Tibial nerve (tissue), 4 donors: Measurements from ENCODE around the gene ATP5F1A. TPM values are rescaled to one million over a fixed set of nuclear protein-coding genes. Genes with fewer than 3 reads are reported as not detected.
"Not testable (repeated sequence)": the region's sequence is repeated elsewhere in the genome, so short reads cannot be mapped to it uniquely, and the experiment has no call there.

Experiments
- DNase-seq, 2 donors: peaks; one replicate each; pipeline ENCODE4 v3.0.0-alpha.2; 2019; ENCODE audit warnings: low spot score in 2 of 2
- H3K27ac ChIP-seq, 4 donors: fragments of 200-600 bp; sonication (generic) in 3 of 4; one replicate each; pipeline ENCODE4 v1.5.1; 2017 to 2019; ENCODE audit warnings: mild to moderate bottlenecking in 1 of 4
- H3K27me3 ChIP-seq, 2 donors: fragments of 200-600 bp; sonication (generic) in 1 of 2; one replicate each; pipeline versions ENCODE4 v1.5.1 to v1.6.0; 2017 to 2019
- H3K36me3 ChIP-seq, 3 donors: fragments of 200-600 bp; sonication (generic); one replicate each; pipeline ENCODE4 v1.5.1; 2018 to 2019
- H3K4me1 ChIP-seq, 4 donors: fragments of 200-600 bp; sonication (generic) in 3 of 4; one replicate each; pipeline ENCODE4 v1.5.1; 2017 to 2019
- H3K4me3 ChIP-seq, 4 donors: fragments of 200-600 bp; sonication (generic) in 3 of 4; one replicate each; pipeline ENCODE4 v1.5.1; 2017 to 2019; ENCODE audit warnings: mild to moderate bottlenecking in 1 of 4, moderate library complexity in 1 of 4
- H3K9me3 ChIP-seq, 4 donors: fragments of 200-600 bp; sonication (generic) in 3 of 4; one replicate each; pipeline ENCODE4 v1.5.1; 2017 to 2019
- EP300 ChIP-seq, 2 donors: sonication (generic); formaldehyde crosslinking; IDR thresholded peaks; one replicate each; pipeline ENCODE4 v1.6.1; 2017; ENCODE audit warnings: antibody characterized with exemption in 2 of 2, mild to moderate bottlenecking in 1 of 2
- POLR2A ChIP-seq, 2 donors: fragments of 450-650 bp; IDR thresholded peaks; one replicate each; pipeline ENCODE4 v1.6.1; 2017; ENCODE audit warnings: antibody characterized with exemption in 2 of 2, mild to moderate bottlenecking in 2 of 2, moderate library complexity in 2 of 2
- WGBS, 2 donors: methylation state at CpG; one replicate each; pipeline ENCODE4 v1.1.5; 2018; 5-methylcytosine and 5-hydroxymethylcytosine counted together
- total RNA-seq, 4 donors: library from RNA; depleted of rRNA; stranded (reverse); fragments of >200 nt; gene quantifications; one replicate each; pipeline ENCODE4 v1.1.0, GENCODE V29; 2016
- TF ChIP-seq, protein P1 (sequence below), 5 experiments: fragments of 200-600 bp in 3 of 5; fragments of 450-650 bp in 2 of 5; sonication (generic) in 3 of 5; IDR thresholded peaks; one replicate each; pipeline ENCODE4 v1.5.1; 2016 to 2019; ENCODE audit warnings: antibody characterized with exemption in 5 of 5, mild to moderate bottlenecking in 3 of 5, moderate library complexity in 2 of 5

ATP5F1A gene
- total RNA-seq, 4 donors from 2014 or later, result 248 to 381 (median 315) TPM

DNA sequence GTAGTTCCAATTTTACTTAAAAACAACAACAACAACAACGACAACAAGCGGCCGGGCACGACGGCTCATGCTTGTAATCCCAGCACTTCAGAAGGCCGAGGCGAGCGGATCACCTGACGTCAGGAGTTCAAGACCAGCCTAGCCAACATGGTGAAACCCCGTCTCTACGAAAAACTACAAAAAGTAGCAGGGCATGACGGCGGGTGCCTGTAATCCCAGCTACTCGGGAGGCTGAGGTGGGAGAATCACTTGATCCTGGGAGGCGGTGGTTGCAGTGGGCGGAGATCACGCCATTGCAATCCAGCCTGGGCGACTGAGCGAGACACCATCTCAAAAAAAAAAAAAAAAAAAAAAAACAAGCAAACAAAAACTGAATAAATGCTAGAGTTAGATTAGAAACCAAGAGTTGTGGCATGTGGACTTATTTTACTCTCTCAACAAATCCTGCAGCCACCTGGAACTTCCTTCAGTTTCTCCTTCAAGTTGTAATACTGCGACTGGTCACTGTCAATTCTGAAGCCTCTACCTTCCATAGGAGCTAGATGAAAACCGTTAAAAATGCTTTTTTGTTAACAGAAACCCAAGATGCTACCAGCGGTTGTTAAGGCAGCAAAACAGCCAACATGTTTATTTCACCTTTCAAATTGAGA is 1.3 kb downstream of the ATP5F1A start:
- no peak for TF ChIP-seq EP300 (IDR thresholded peaks at IDR 0.05)
- TF ChIP-seq, protein P1, sequence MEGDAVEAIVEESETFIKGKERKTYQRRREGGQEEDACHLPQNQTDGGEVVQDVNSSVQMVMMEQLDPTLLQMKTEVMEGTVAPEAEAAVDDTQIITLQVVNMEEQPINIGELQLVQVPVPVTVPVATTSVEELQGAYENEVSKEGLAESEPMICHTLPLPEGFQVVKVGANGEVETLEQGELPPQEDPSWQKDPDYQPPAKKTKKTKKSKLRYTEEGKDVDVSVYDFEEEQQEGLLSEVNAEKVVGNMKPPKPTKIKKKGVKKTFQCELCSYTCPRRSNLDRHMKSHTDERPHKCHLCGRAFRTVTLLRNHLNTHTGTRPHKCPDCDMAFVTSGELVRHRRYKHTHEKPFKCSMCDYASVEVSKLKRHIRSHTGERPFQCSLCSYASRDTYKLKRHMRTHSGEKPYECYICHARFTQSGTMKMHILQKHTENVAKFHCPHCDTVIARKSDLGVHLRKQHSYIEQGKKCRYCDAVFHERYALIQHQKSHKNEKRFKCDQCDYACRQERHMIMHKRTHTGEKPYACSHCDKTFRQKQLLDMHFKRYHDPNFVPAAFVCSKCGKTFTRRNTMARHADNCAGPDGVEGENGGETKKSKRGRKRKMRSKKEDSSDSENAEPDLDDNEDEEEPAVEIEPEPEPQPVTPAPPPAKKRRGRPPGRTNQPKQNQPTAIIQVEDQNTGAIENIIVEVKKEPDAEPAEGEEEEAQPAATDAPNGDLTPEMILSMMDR (IDR thresholded peaks at IDR 0.05), result no peak
- no peak for TF ChIP-seq POLR2A (IDR thresholded peaks at IDR 0.05)
- H3K27ac ChIP-seq, result peak overlapping the region in 3 of 4 donors; percentile 82 to 90 (median 90)
- H3K36me3 ChIP-seq, result peaks cover 0 to 32% (median 14%) of the 10 kb centered on the region in 3 donors
- H3K4me1 ChIP-seq, result peaks cover 0 to 55% (median 20%) of the 10 kb centered on the region in 4 donors
- 46 to 52% methylated on average over 22 of the region's 22 CpGs for WGBS, 2 donors
- no peak for DNase-seq
- no peaks in the 10 kb centered on the region for H3K27me3 ChIP-seq
- H3K9me3 ChIP-seq, result no peaks in the 10 kb centered on the region
- H3K4me3 ChIP-seq, result peak overlapping the region; percentile 70 to 92 (median 88)

DNA sequence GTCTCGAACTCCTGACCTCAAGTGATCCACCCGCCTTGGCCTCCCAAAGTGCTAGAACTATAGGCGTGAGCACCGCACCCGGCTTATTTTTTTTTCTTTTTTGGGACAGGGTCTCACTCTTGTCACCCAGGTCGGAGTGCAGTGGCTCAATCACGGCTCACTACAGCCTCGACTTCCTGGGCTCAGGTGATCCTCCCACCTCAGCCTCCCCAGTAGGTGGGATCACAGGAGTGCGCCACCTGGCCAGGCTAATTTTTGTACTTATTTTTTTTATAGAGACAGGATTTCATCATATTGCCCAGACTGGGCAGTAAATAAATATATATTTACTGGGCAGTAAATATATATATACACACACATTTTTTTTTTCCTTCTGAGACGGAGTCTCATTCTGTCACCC is 2.6 kb downstream of the ATP5F1A start:
- 95 to 97% methylated on average over 10 of the region's 10 CpGs for WGBS, 2 donors
- Histone ChIP-seq H3K27me3 (no peaks in the 10 kb centered on the region), H3K36me3 (peaks cover 2 to 44% (median 23%) of the 10 kb centered on the region in 3 donors), H3K9me3 (no peaks in the 10 kb centered on the region), H3K27ac (no peak overlapping the region), H3K4me1 (peaks cover 0 to 62% (median 20%) of the 10 kb centered on the region in 4 donors), H3K4me3 (no peak overlapping the region)
- TF ChIP-seq, protein P1 (IDR thresholded peaks at IDR 0.05), result no peak
- TF ChIP-seq POLR2A (IDR thresholded peaks at IDR 0.05) (no peak), EP300 (IDR thresholded peaks at IDR 0.05) (no peak)
- DNase-seq, result no peak

DNA sequence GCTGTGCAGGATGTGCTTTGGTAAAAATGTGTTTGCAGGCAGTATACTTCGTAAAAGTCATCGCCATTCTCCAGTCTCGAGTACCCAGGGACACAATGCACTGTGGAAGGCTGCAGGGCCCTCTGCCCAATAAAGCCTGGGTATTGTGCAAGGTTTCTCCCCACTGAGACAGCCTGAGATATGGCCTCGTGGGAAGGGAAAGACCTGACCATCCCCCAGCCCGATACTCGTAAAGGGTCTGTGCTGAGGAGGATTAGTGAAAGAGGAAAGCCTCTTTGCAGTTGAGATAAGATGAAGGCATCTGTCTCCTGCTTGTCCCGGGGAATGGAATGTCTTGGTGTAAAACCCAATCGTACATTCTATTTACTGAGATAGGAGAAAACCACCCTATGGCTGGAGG is 9.6 kb downstream of the ATP5F1A start:
- not testable (repeated sequence) for H3K9me3 ChIP-seq, H3K4me3 ChIP-seq, H3K27ac ChIP-seq, H3K27me3 ChIP-seq, DNase-seq
- 69 to 78% methylated on average over 8 of the region's 8 CpGs for WGBS, 2 donors
- Histone ChIP-seq H3K36me3 (peaks cover 5 to 100% (median 66%) of the 10 kb centered on the region in 3 donors), H3K4me1 (peaks cover 0 to 25% (median 0%) of the 10 kb centered on the region in 4 donors)

DNA sequence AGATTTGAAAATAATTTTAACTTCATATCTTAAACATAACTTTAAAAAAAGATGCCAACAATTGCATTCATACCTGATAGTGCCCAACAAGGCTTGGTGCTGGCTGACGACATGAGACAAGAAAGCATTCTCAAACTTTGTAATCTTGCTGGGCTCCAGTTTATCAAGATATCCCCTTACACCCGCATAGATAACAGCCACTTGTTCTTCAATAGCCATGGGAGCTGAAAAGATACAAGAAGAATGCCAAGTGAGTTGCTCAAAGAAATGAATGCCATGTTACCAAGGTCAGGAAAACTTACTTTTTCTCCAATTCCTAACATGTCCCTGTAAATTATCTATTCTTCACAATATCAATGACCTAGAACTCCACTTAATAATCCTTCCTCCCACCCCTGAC is 13.7 kb downstream of the ATP5F1A start:
- H3K9me3 ChIP-seq, result no peaks in the 10 kb centered on the region
- WGBS, 2 donors, result 84 to 87% methylated on average over 2 of the region's 2 CpGs
- no peaks in the 10 kb centered on the region for H3K4me1 ChIP-seq
- H3K27ac ChIP-seq, result no peak overlapping the region
- no peaks in the 10 kb centered on the region for H3K27me3 ChIP-seq
- no peak for DNase-seq
- peaks cover 5 to 100% (median 44%) of the 10 kb centered on the region in 3 donors for H3K36me3 ChIP-seq
- no peak overlapping the region for H3K4me3 ChIP-seq
- TF ChIP-seq, protein P1 (IDR thresholded peaks at IDR 0.05), result no peak
- TF ChIP-seq EP300 (IDR thresholded peaks at IDR 0.05) (no peak), POLR2A (IDR thresholded peaks at IDR 0.05) (no peak)

DNA sequence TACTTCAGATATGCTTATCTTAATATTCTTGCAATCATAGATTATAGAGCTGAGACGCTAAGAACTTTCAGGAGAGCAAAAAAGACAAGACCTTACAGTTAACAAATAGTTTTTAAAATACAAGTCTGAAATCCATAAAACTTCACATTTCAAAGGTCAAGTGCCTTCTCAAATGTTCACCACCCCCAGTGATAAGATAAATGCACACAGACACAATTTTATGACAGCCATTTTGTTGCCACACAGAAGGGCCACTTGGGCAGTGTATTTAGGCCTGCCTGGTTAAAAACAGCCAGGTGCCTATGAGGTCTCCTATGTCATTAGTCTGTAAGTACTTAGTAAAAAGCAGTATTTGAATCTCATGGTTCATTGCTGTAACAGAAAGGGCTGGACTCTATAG is 17.9 kb downstream of the ATP5F1A start:
- WGBS, 2 donors, result 87 to 92% methylated on average over 1 of the region's 1 CpG
- no peaks in the 10 kb centered on the region for H3K27me3 ChIP-seq
- H3K4me1 ChIP-seq, result no peaks in the 10 kb centered on the region
- no peak overlapping the region for H3K27ac ChIP-seq
- TF ChIP-seq, protein P1 (IDR thresholded peaks at IDR 0.05), result no peak
- TF ChIP-seq EP300 (IDR thresholded peaks at IDR 0.05), result no peak
- no peak for TF ChIP-seq POLR2A (IDR thresholded peaks at IDR 0.05)
- H3K9me3 ChIP-seq, result no peaks in the 10 kb centered on the region
- H3K36me3 ChIP-seq, result peaks cover 2 to 77% (median 4%) of the 10 kb centered on the region in 3 donors
- H3K4me3 ChIP-seq, result no peak overlapping the region
- DNase-seq, result no peak
